K562 (cell line): ENCODE results near the gene EIF4E2.

Experiments used
- CAMTA2 ChIP-seq: fragments of 250-450 bp; sonication (Bioruptor Pico); conservative IDR thresholded peaks from 2 replicates; pipeline ENCODE4 v1.5.1; 2022
- CC2D1A ChIP-seq: fragments of 450-650 bp; IDR thresholded peaks from 2 replicates; pipeline ENCODE4 v1.6.1; 2017; ENCODE audit warnings: mild to moderate bottlenecking
- EWSR1 ChIP-seq: fragments of 450-650 bp; IDR thresholded peaks from 2 replicates; pipeline ENCODE4 v1.6.1; 2018; ENCODE audit warnings: borderline replicate concordance, mild to moderate bottlenecking, low read depth, moderate library complexity; ENCODE audit not compliant: partially characterized antibody
- FOXK1 ChIP-seq: sonication (generic); formaldehyde crosslinking; IDR thresholded peaks from 2 replicates; pipeline ENCODE4 v1.8.0; 2022; ENCODE audit warnings: missing genetic modification reagents, mild to moderate bottlenecking, borderline replicate concordance
- HBP1 ChIP-seq: fragments of 450-650 bp; formaldehyde crosslinking; IDR thresholded peaks from 2 replicates; pipeline ENCODE4 v1.4.0; 2022; ENCODE audit warnings: missing genetic modification characterization
- IRF9 ChIP-seq: fragments of 450-650 bp; IDR thresholded peaks from 2 replicates; pipeline ENCODE4 v1.6.1; 2016; ENCODE audit warnings: missing biosample characterization, missing genetic modification characterization
- JUN ChIP-seq, 2 experiments: sonication (generic) in 1 of 2; formaldehyde crosslinking in 1 of 2; IDR thresholded peaks; 2 replicates each; pipeline versions ENCODE4 v1.6.1 to v1.8.0; 2012 to 2022; ENCODE audit warnings: borderline replicate concordance in 2 of 2, mild to moderate bottlenecking in 2 of 2, improper control_type of control experiment in 1 of 2, low read depth in 1 of 2, low read length in 1 of 2, missing genetic modification reagents in 1 of 2
- ZKSCAN1 ChIP-seq: fragments of 150-350 bp; IDR thresholded peaks from 2 replicates; pipeline ENCODE4 v1.6.1; 2016; ENCODE audit warnings: low read depth, low read length
- ZNF184 ChIP-seq: sonication (generic); formaldehyde crosslinking; IDR thresholded peaks from 2 replicates; pipeline ENCODE4 v1.5.0; 2020; ENCODE audit warnings: missing genetic modification reagents

- no peak for TF ChIP-seq IRF9 (tag)
- no peak for TF ChIP-seq FOXK1
- TF ChIP-seq JUN (IDR thresholded peaks at IDR 0.05; ENCODE audit: borderline replicate concordance, low read depth, low read length): no peak
- no peak for TF ChIP-seq JUN (CRISPR knock-in tag; IDR thresholded peaks at IDR 0.05; ENCODE audit: borderline replicate concordance)
- no peak for TF ChIP-seq CC2D1A
- TF ChIP-seq CAMTA2 (CRISPR knock-in tag): no peak
- TF ChIP-seq HBP1 (CRISPR knock-in tag): no peak
- TF ChIP-seq EWSR1: no peak
- TF ChIP-seq ZNF184: no peak
- TF ChIP-seq ZKSCAN1: no peak
Observed at GRCh38 chr2:232551776-232552175, 1.3 kb downstream of the EIF4E2 start.
